GM11168 (cell line): Measurements from ENCODE around the gene CEBPE.
"Not testable (repeated sequence)": the region's sequence is repeated elsewhere in the genome, so short reads cannot be mapped to it uniquely, and the experiment has no call there.

ENCODE experiments used
- in situ Hi-C: fragments of 300-500 bp; cut with MboI; formaldehyde crosslinking; loops from one replicate; pipeline ENCODE4 v1.12.0; 2022; ENCODE audit warnings: low sequenced_read_pairs; ENCODE audit not compliant: unreplicated experiment

CEBPE gene

GRCh38 chr14:23124337-23124954 lies 5.4 kb upstream of the CEBPE start:
- in situ Hi-C loops, result no loop called here

DNA sequence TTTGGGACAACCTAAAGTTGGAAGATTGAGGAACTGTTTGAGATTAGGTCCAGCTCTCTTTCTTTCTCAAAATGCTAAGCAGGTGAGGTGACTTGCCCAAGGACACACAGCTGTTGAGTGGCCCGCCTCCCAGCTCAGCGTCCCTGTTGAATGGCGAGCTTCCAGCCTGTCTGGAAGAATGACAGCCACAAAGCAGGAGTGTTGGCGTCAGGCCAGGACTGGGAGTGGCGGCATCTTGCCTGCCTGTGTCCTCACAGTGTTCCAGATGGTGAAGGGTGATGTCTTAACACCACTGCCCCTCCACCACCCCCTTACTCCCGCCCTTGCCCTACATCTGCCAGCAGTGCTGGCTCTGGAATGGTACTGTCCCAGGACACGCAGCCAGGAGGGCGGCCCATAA lies 4.4 kb upstream of the CEBPE start:
- in situ Hi-C loops, result no loop called here

GRCh38 chr14:23122086-23122485 lies 3.0 kb upstream of the CEBPE start:
- in situ Hi-C loops, result no loop called here

DNA sequence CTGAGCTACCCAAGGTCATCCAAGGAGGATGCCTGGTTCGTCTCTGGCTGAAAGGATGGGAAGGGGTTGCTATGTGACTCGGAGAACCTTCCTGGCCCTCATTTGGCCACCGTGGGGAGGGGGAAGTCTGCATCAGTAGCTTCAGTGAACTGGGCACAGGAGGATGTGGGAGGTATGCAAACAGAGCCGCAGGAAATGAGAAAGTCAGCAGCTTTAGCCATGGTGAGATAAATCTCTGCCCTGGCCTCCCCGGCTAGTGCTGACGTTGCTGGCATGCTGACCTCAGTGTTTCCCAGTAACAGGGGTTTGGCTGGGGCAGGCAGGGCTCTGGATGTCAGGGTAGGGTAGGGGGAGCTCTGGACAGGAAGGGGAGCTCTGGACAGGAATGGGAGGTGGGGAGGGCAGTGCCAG lies 2.3 kb upstream of the CEBPE start:
- in situ Hi-C loops, result no loop called here

- in situ Hi-C loops, result no loop called here
Measured at GRCh38 chr14:23120541-23121251, 1.6 kb upstream of the CEBPE start.

GRCh38 chr14:23119363-23120327 lies 590 bp upstream of the CEBPE start:
- in situ Hi-C loops, result loop anchor here (10.0 kb wide), 1 partner anchor 175 kb away; no protein-coding TSS in a partner anchor

- in situ Hi-C loops, result loop anchor here (10.0 kb wide), 1 partner anchor 177 kb away; no protein-coding TSS in a partner anchor
Measured at GRCh38 chr14:23117371-23118020, 1.6 kb downstream of the CEBPE start.

DNA sequence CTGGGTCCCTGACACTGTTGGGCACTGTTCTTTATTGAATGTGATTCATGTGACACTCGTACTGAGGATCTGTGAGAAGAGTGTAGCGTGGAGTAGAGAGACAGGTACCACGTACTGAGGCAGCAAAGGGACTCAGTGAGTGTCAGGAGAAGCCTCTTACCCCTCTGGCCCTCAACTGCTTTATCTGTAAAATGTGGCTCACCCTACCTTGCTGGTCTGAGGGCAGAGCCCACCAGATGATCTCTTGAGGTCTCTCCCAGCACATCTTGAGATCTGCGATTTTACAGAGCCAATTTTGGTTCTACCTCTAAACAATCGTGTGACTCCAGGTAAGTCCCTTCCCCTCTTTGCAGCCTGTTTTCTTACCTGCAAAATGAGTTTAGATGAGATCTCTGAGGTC lies 3.1 kb downstream of the CEBPE start:
- in situ Hi-C loops, result loop anchor here (10.0 kb wide), 1 partner anchor 179 kb away; no protein-coding TSS in a partner anchor

- in situ Hi-C loops, result loop anchor here (10.0 kb wide), 1 partner anchor 180 kb away; no protein-coding TSS in a partner anchor
Measured at GRCh38 chr14:23115039-23115731, 3.9 kb downstream of the CEBPE start.

- in situ Hi-C loops, result loop anchor here (10.0 kb wide), 1 partner anchor 180 kb away; no protein-coding TSS in a partner anchor
Measured at GRCh38 chr14:23114669-23115038, 4.4 kb downstream of the CEBPE start.

- in situ Hi-C loops, result loop anchor here (10.0 kb wide), 1 partner anchor 181 kb away; no protein-coding TSS in a partner anchor
Measured at GRCh38 chr14:23114120-23114458, 5.0 kb downstream of the CEBPE start.

DNA sequence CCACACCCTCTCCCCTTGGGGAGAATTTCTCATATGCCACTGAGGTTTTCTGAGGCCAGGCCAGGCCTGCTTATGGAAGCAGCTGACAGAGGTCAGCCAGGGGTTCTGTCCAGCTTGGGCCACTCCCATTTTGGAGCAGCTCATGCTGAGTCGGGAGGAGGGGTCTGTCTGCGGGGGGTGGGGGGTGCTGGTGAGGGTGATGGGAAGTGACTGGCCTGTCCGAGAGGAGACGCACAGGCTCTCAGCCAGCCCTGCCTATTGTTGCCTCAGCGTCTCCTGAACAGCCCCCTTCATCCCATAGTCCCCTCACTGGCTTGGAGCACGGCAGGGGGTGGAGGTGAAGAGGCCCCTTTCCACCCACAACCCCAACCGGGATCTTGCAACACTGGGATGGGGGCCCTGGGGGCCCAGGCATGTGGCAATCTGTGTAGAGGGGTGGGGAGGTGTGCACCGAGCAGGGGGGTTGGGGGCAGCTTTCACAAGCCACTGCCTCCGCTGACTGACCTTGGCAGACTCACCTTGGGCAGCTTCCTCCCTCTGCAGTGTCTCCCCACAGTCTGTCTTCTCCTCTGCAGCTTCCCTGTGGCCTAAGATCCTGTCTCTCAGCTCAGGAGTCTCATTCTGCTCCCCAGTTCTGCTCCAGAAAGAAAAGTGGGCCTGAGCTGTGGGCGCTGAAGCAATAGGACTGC lies 5.5 kb downstream of the CEBPE start:
- in situ Hi-C loops, result loop anchor here (10.0 kb wide), 1 partner anchor 181 kb away; no protein-coding TSS in a partner anchor

DNA sequence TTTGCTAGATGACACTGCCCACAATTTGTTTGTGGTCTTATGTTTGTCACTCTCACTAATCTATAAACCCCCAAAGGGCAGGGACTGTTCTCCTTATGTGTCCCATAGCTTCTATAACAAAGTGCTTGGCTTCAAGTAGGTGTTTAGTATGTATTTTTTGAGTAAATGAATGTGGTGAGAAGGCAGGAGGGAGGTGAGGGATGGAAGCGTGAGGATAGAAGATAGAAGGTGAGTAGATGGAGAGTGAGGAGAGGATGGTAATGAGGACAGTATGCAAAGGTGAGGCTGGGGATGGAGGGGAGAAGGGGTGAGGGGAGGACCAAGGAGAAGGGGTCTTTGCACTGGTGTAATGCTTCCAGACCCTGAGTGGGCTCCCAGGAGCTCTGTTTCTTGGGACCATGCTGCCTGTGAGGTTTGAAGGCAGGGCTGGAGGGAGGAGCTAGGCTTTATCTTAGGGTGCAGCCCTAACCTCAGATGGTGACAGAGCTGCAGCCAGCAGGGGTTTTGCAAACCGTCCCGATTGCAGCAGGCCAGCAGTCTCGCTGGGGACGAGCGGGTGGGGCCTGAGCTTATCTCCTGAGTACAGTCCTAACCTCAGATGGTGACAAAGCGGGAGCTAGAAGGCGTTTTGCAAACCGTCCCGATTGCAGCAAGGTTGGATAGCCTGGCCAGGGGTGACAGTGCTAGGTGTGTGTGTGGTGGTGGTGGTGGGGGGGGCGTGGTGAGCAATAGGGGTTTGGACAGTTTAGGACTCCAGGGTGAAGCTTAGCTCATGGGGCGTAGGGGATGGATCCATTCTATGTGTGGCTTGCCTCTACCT lies 6.5 kb downstream of the CEBPE start:
- in situ Hi-C loops, result loop anchor here (10.0 kb wide), 1 partner anchor 182 kb away; no protein-coding TSS in a partner anchor

DNA sequence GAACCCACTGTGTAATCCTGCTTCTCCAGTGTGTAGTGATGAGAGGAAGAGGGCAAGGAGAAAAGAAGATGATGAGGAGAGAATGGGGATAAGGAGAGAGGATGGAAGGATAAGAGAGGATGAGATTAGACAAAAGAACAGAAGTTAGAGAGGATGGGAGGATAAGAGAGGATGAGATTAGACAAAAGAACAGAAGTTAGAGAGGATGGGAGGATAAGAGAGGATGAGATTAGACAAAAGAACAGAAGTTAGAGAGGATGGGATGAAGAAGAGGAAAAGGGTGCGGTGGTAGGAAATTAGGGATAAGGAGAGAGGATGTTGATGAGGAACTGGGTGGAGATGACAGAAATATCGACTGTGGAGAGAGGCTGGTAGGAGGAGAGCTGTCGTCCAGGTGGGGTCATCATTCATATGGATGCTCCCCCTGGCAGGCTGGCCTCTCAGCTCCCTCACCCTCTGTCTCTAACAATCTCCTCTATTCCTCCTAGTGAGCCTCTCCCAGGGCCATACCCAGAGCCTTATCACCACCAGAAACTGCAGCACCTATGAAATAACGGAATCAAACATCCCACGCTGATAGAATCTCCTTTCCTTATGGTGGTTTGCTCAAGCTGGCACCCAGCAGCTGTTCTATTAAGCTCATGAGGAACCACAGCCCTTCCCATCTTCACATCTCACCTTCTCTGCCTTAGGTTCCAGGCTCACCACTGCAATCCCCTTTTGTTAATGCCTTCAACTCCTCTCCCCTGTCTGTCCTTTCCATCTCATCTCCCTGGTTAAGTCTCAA lies 8.3 kb downstream of the CEBPE start:
- in situ Hi-C loops, result loop anchor here (10.0 kb wide), 1 partner anchor 184 kb away; no protein-coding TSS in a partner anchor

DNA sequence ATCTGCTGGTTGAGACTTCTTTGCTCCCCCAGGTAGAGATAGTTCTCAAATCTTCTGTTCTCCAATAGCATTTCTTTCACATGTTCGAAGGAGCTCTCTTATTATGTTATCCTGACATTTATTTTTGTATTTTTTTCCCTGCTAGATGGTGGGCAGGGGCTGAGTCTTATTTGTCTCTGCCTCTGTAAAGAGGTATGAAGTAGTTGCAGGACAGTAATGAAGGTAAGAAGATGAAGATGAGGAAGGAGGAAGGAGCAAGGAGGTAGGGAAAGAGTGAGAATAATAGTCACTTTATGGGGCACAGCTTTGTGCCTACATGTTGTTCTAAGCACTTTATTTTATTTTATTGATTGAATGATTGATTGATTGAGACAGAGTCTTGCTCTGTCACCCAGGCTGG lies 9.3 kb downstream of the CEBPE start:
- in situ Hi-C loops, result loop anchor here (10.0 kb wide), 1 partner anchor 185 kb away; no protein-coding TSS in a partner anchor

DNA sequence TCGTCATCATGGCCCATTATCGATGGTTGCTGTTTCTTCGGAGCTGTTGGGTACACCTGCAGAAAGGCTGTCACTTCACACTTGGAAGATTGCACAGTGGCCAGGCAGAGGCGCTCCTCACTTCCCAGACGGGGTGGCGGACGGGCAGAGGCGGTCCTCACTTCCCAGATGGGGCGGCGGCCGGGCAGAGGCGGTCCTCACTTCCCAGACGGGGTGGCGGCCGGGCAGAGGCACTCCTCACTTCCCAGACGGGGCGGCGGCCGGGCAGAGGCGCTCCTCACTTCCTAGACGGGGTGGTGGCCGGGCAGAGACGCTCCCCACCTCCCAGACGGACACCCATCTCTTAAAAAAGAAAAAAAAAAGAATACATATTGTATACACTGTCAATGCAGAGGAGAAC lies 10.9 kb downstream of the CEBPE start:
- in situ Hi-C loops, result not testable (repeated sequence)

DNA sequence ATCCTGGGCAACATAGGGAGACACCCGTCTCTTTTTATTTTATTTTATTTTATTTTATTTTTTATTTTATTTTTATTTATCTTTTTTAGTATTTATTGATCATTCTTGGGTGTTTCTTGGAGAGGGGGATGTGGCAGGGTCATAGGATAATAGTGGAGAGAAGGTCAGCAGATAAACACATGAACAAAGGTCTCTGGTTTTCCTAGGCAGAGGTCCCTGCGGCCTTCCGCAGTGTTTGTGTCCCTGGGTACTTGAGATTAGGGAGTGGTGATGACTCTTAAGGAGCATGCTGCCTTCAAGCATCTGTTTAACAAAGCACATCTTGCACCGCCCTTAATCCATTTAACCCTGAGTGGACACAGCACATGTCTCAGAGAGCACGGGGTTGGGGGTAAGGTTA lies 11.4 kb downstream of the CEBPE start:
- in situ Hi-C loops, result not testable (repeated sequence)
